Coronary artery (tissue), 2 donors: ENCODE results near the gene RND1.

Source experiments
- DNase-seq: peaks from one replicate; pipeline ENCODE4 v3.0.0-alpha.2; 2017; ENCODE audit warnings: low spot score
- H3K27ac ChIP-seq, 2 donors: fragments of 200-600 bp; sonication (generic); one replicate each; pipeline ENCODE4 v1.5.1; 2016 to 2019
- H3K4me3 ChIP-seq: fragments of 200-600 bp; sonication (generic); 2 replicates; pipeline ENCODE4 v1.5.1; 2016; ENCODE audit warnings: mild to moderate bottlenecking, moderate library complexity
- TF ChIP-seq, protein P1 (sequence below): fragments of 200-600 bp; sonication (generic); IDR thresholded peaks from one replicate; pipeline ENCODE4 v1.5.1; 2019; ENCODE audit warnings: antibody characterized with exemption

Gene RND1

DNA sequence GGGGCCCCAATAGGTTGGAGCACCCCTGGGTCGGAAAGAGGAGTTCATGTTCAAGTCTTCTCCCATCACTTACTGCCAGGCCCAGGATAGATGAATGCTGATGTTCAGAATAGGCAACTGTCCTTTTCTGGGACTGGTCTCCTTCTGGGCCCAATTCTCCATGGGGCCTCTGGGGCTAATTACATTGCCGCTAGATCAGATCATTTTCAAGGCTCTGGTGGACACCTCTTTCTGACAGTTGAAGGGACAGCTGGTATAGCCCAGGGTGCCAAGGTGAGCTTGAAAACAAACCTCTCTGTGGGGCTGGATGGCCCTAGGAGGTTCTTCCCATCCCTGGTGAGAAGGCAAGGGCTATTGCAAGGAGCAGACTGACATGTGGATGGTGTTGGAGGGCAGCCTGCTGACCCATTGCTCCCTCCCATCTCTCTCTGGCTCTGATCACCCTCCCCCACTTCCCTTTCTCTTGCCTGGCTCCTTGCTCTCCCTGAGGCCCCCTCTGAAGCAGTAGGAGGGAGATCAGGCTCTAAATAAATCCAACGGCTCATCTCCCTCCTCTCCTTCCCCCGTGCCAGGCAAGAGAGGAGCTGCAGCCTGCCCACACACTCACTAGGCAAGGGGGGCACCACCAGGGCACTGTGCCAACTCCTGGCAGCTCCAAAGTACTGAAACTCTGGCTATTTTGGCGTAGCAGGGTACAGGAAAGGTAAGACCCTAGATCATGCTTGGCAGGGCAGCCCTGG, 45.5 kb downstream of the RND1 start:
- no peak overlapping the region for H3K27ac ChIP-seq
- DNase-seq, result no peak
- TF ChIP-seq, protein P1, sequence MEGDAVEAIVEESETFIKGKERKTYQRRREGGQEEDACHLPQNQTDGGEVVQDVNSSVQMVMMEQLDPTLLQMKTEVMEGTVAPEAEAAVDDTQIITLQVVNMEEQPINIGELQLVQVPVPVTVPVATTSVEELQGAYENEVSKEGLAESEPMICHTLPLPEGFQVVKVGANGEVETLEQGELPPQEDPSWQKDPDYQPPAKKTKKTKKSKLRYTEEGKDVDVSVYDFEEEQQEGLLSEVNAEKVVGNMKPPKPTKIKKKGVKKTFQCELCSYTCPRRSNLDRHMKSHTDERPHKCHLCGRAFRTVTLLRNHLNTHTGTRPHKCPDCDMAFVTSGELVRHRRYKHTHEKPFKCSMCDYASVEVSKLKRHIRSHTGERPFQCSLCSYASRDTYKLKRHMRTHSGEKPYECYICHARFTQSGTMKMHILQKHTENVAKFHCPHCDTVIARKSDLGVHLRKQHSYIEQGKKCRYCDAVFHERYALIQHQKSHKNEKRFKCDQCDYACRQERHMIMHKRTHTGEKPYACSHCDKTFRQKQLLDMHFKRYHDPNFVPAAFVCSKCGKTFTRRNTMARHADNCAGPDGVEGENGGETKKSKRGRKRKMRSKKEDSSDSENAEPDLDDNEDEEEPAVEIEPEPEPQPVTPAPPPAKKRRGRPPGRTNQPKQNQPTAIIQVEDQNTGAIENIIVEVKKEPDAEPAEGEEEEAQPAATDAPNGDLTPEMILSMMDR, result no peak
- H3K4me3 ChIP-seq, result no peak overlapping the region

DNA sequence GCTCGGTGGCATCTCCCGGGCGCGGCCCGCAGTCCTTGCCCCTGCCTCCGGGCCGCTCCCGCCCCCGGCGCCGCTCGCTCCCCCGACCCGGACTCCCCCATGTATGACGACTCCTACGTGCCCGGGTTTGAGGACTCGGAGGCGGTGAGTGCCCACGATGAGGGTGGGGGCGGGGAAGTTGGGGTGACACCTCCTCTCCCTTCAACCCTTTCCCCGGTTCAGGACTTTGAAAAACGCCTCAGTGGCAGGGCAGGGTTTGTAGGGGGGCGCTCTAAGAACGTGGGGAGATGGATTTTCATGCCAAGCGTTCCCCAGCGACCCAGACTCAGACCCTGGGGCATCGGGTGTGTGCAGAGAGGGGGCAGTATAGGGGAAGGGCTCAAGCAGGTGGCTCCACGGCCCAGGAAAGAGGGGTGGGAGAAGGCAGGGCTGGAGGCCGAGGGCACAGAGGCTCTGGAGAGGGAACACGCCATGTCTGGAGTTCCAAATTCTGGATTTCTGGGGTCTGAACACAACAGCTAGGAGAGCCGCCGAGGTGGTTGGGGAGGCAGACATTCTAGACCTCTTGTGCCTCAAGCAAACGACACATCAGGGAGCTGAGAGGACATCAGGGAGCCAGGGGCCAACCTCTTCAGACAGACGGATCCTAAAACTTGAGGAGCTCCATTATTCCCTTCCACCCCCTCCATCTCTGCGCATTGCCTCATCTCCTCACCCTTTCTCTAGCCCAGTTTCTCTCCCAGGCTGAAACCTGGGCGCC, 46.7 kb downstream of the RND1 start:
- H3K27ac ChIP-seq, result peak overlapping the region; percentile 32 to 57

DNA sequence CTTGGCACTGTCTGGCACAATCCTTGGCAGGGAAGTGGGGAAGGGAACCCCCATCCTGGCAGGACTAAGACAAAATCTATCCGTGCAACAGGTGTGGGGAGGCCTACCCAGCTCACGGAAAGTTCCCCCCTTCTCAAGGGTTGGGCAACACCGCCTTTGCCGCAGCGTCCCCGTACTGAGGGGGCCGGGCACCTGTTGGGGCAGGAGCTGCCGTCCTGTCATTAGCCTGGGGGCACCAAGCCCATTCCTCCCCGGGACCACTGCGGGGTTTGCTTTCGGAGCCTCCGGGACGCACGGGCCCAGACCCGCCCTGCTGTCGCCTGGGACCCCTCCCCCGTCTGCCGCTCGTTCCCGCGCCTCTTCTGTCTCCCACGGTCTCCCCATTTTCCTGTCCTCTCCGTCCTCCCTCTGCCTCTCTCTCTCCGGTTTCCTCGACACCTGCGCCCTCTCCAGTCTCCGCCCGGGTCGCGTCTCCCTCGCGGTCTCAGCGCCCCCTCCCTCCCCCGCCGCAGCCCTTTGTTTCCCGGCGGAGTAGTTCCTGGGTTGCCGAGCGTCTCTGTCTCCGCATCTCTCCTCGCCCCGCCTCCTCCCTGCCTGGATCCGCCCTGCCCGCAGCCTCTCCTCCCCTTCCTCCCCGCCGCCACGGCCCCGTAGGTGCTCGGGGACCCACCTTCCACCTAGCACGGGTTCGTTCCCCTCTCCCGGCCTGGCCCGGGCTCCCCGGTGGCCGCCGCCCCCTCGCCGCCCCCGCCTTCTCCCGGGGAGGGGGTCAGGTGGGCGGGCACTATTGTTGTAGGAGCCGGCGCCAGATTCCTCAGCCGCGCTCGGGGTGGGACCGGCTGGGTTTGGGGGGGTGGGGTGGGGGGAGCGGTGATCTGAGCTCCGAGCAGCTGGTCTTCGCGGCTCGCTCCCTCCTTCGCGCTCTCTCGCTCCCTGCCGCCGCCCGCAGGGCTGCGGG, 47.5 kb downstream of the RND1 start, which contains the start of gene CACNB3:
TSS of gene CACNB3 (plus strand) at position 624 of the 958 bp plus-strand sequence. CDS start 434 bp downstream, outside the sequence.
- peak; percentile 84 for DNase-seq
- H3K27ac ChIP-seq, result peak within 1 kb of the TSS; percentile 32 to 57
- H3K4me3 ChIP-seq, result peak within 1 kb of the TSS; percentile 83
- TF ChIP-seq, protein P1, result no peak

More for the DNA sequence above, 46.7 kb downstream of the RND1 start:
- peak overlapping the region; percentile 83 for H3K4me3 ChIP-seq
- TF ChIP-seq, protein P1, result no peak
- DNase-seq, result no peak

DNA sequence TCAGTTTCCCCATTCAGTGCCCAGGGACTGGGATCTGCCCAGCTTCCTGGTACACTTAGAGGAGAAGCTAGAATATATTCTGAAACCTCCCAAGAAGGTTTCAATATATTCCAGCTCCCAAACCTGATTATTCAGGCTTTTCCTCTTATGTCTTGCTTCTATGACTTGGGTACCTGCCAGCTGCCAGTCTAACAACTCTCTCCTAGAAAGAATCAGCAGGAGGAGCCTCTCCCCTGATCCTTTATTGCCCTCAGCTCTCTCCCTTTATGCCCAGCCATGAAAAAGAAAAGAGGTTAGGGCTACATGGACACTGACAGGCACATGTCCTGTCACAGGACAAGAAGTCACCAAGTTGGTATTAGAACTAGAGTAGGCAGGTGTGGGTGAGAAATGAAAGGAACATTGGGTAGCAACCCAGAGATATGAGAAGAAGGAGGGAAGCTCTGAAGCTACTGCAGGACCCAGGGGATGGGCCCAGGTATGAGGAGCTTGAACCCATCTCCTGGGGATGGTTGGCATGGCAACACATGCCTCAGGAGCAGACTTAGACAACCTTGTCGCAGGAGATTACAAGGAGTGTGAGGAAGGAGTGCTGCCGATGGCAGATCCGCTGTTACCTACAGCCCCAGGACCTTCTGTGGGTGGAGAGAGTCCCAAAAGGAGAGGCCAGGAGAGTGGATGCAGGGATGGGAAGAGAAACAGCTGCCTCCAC, 49.4 kb downstream of the RND1 start:
- Histone ChIP-seq H3K27ac (peak overlapping the region in 1 of 2 donors; percentile 92), H3K4me3 (peak overlapping the region; percentile 84)
- DNase-seq, result no peak
- TF ChIP-seq, protein P1, result no peak

DNA sequence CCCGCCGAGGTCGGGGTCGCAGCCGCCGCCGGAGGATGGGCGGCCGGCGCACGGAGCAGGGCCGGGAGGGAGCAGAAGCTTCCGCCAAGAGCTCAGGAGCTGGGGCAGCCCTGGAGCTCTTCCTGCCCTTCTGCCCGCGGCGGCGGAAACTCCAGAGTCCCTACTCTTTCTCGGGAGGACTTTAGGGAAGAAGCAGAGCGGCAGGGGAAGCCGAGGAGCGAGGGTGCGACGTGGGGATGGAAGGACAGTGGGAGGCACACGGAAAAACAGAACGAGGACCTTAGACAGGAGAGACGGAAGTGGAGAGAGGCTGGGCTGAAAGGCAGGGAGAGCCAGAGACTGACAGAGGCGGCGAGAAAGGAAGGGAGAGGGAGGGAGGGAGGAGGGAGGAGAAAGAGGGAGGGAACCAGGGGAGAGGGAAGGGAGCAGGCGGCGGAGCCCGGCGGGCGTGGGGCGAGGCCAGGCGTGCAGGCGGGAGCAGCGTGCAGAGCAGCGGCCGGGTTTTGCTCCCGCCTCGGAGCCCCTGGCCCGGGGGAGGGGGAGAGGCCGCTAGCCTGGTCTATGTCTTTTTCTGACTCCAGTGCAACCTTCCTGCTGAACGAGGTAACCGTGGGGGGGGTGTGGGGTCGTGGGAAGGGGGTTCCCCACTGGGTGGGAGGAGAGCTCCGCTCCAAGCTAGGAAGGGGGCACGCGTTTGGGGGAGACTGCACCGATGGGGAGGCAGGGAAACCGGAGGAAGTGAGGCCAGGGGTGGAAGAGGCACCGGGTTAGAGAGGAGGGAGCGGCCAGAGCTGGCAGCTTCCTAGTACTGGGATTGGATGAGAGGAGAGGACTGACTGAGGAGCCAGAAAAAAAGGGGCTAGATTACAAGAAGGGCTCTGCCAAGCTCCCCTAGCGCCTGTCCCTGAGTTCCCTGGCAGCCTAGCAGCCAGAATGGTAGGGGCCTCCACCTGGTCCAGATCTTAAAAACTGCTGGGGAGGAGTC, 50.3 kb downstream of the RND1 start:
- peak; percentile 87 for DNase-seq
- TF ChIP-seq, protein P1, result no peak
- H3K4me3 ChIP-seq, result peak overlapping the region; percentile 84
- H3K27ac ChIP-seq, result peak overlapping the region; percentile 81 to 92
